Measurements from ENCODE around the gene DIDO1.

DIDO1 gene

DNA sequence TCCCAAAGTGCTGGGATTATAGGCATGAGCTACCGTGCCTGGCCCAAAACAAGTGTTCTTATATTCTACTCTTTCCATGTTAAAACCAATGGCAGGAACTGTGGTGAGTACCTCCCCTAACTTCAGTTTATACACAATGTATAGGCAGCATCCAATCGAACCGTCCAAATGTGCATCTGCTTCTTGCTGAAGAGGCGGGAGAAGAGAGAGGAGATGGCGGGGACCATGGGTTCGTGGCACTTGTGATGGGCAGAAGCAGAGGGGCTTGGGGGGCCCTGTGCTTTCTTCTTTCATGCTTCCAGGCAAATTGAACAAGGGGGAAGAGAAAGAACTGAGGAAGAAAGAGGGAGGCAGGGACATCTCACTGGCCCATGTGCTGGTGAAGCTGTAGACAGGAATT is 53.4 kb downstream of the DIDO1 start:
- TF ChIP-seq, protein P1, sequence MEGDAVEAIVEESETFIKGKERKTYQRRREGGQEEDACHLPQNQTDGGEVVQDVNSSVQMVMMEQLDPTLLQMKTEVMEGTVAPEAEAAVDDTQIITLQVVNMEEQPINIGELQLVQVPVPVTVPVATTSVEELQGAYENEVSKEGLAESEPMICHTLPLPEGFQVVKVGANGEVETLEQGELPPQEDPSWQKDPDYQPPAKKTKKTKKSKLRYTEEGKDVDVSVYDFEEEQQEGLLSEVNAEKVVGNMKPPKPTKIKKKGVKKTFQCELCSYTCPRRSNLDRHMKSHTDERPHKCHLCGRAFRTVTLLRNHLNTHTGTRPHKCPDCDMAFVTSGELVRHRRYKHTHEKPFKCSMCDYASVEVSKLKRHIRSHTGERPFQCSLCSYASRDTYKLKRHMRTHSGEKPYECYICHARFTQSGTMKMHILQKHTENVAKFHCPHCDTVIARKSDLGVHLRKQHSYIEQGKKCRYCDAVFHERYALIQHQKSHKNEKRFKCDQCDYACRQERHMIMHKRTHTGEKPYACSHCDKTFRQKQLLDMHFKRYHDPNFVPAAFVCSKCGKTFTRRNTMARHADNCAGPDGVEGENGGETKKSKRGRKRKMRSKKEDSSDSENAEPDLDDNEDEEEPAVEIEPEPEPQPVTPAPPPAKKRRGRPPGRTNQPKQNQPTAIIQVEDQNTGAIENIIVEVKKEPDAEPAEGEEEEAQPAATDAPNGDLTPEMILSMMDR (IDR thresholded peaks at IDR 0.05), result no peak
- no peak for TF ChIP-seq ZFX (IDR thresholded peaks at IDR 0.05; ENCODE audit: borderline replicate concordance)
- H3K27ac ChIP-seq, result peak overlapping the region; percentile 98

DNA sequence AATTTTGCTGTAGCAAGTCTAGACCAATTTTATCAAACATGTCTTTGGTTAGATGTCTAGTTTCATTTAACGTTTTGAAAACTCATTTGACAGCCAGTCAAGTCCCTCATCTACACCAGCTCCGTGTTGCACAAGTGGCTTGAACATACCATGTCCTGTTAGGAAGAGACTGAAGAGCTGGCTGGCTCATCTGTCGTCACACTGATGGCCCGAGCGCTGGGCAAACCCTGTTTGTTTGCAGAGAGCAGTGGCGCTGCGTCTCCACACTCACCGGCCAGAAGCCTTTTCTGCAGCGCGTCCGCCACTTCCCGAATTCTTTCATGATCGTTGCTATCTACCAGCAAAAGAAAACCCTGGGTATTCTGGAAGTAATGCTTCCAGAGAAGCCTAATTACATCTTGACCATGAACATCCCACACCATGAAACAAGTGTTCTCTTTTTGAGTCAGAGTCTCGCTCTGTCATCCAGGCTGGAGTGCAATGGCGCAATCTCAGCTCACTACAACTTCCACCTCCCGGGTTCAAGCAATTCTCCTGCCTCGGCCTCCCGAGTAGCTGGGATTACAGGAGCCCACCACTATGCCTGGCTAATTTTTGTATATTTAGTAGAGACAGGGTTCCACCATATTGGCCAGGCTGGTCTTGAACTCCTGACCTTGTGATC is 54.0 kb downstream of the DIDO1 start:
- peak overlapping the region; percentile 98 for H3K27ac ChIP-seq
- no peak for TF ChIP-seq ZFX (IDR thresholded peaks at IDR 0.05; ENCODE audit: borderline replicate concordance)
- TF ChIP-seq, protein P1 (IDR thresholded peaks at IDR 0.05), result peak; percentile 36

DNA sequence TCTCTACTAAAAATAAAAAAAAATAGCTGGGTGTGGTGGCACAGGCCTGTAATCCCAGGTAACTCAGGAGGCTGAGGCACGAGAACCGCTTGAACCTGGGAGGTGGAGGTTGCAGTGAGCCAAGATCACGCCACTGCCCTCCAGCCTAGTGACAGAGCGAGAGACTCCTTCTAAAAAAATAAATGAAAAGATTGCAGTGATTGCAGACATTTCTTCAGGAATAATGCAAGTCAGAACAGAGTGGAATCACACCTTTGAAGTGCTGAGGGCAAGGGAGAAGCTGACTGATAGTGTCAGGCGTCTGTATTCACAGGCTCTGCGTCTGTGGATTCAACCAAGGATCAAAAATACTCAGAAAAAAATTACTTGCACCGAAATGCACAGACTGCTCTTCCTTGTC is 62.1 kb downstream of the DIDO1 start:
- no peak overlapping the region for H3K27ac ChIP-seq
- TF ChIP-seq, protein P1 (IDR thresholded peaks at IDR 0.05), result no peak
- TF ChIP-seq ZFX (IDR thresholded peaks at IDR 0.05; ENCODE audit: borderline replicate concordance), result no peak

DNA sequence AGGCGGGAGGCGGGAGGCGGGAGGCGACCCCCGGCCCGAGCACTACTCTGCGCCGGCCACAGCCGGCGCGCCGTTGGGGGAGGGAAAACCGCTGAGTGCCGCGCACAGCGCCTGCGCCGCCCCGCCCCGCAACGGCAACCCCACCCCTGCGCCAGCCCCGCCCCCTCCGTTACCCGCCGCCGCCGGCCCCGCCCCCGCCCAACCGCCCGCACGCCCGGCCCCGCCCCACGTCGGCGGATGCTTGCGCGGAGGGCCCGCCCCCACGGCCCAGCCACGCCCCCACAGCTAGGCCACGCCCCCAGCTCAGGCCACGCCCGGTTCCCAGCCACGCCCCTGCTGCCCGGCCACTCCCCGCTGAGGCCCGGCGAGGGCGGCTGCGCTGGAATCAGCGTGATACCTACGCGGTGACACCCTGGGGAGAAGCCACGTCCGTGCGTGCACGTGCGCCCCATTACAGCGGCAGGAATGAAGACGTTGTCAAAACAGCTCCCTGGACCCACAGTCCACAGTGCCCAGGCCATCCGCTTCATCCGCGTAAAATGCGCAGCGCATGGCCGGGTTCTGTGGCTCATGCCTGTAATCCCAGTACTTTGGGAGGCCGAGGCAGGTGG is 64.5 kb downstream of the DIDO1 start, which contains the start of gene TCFL5:
TCFL5 (minus strand) TSS at position 97 of the 611 bp plus-strand sequence. CDS start 152 bp downstream, outside the sequence.
- no peak within 1 kb of the TSS for H3K27ac ChIP-seq
- TF ChIP-seq, protein P1 (IDR thresholded peaks at IDR 0.05), result no peak
- no peak for TF ChIP-seq ZFX (IDR thresholded peaks at IDR 0.05; ENCODE audit: borderline replicate concordance)

DNA sequence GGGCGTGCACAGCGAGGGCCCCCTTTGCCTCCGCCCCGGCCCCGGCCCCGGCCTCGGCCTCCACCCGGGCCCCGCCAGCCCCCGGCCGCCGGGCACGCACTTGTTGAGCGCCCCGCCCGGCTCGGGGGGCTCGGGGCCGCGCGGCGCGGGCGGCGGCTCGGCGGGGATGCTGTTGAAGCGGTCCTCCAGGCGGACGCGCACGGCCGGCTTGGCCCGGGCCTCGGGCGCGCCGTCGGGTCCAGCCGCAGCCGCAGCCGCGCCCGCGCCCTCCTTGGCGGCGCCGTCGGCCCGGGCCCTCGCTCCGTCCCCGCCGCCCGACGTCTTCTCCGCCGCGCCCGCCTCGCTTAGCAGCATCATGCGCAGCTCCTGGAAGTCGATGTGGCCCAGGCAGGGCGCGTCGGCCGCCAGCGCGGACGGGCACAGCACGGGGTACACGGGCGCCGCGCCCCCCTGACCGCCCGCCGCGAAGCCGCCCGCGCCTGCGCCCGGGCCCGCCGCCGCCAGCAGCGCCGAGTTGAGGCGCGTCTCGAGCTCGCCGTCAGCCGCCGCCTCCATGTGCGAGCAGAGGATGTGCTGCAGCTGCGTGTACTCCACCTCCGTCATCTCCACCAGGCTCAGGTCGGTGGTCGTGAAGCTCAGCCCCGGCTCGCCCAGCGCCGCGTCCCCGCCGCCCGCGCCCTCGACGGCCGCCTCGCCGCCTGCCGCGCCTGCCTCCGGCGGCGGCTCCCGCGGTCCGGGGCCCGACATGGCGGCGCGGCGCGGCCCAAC is 65.2 kb downstream of the DIDO1 start:
- no peak for TF ChIP-seq ZFX (IDR thresholded peaks at IDR 0.05; ENCODE audit: borderline replicate concordance)
- TF ChIP-seq, protein P1 (IDR thresholded peaks at IDR 0.05), result no peak
- no peak overlapping the region for H3K27ac ChIP-seq

DNA sequence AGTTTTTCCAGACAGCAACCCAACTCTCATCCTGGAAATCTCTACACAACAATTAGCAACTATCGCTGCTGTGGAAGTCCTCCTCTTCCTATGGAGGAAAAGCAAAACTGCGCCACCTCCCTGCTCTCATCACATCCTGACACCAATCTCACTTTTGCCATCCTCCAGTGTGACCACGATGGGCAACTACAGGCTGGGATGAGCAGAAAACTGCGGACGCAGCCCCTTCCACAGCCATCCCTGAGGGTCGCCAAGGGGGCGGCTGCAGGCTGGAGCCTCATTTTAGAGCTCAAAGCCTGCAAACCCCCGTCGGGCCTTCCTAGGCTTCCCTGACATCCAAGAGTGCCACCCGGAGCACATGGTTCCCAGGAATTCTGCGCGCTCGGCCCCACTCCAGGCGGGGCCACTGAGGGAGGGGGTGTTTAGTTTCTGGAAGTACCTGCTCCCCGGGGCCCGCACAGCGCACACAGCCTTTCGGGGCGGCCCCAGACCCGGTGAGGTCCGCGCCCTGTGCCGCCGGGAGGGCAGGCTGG is 65.8 kb downstream of the DIDO1 start:
- H3K27ac ChIP-seq, result no peak overlapping the region
- TF ChIP-seq, protein P1 (IDR thresholded peaks at IDR 0.05), result no peak
- no peak for TF ChIP-seq ZFX (IDR thresholded peaks at IDR 0.05; ENCODE audit: borderline replicate concordance)
